Measurements from ENCODE around the gene IGFBPL1.

DNA sequence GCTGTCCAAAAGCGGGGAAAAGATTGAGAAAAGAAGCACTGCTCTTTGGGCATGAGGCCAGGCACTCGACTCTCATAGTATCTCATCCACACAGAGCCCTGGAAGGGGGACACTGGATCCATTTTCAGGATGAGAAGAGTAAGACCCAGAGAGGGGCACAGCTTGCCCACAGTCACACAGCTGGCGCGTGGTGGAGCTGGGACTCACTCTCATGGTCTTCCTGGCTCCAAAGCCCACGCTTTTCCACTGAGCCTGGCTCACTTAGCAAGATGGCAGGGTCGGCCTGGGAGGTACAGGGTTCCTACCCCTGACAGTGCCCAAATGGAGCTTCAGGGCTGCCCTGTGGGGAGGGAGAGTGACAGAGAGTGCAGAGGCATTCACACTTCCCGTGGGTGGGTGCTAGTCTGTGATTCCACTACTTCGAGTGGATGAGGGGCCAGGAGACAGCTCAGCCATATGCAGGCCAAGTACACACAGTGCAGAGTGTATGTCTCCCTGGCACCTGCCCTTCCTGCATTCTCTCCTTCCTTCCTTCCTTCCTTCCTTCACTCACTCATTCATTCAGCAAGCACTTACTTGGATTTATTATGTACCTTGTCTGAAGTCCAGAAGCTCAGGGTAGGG lies 18.3 kb upstream of the IGFBPL1 start:
- TF ChIP-seq BACH2 (CRISPR knock-in tag; IDR thresholded peaks at IDR 0.05; ENCODE audit: borderline replicate concordance), result no peak
- TF ChIP-seq, protein P1, sequence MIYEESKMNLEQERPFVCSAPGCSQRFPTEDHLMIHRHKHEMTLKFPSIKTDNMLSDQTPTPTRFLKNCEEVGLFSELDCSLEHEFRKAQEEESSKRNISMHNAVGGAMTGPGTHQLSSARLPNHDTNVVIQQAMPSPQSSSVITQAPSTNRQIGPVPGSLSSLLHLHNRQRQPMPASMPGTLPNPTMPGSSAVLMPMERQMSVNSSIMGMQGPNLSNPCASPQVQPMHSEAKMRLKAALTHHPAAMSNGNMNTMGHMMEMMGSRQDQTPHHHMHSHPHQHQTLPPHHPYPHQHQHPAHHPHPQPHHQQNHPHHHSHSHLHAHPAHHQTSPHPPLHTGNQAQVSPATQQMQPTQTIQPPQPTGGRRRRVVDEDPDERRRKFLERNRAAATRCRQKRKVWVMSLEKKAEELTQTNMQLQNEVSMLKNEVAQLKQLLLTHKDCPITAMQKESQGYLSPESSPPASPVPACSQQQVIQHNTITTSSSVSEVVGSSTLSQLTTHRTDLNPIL (CRISPR knock-in tag; IDR thresholded peaks at IDR 0.05; ENCODE audit: low read depth), result no peak
- no peak for TF ChIP-seq SNAI2 (CRISPR knock-in tag; IDR thresholded peaks at IDR 0.05)
- no peak for TF ChIP-seq ISL1 (CRISPR knock-in tag; IDR thresholded peaks at IDR 0.05)
